ENCODE data around the gene BTBD19.
"Not testable (repeated sequence)": the region's sequence is repeated elsewhere in the genome, so short reads cannot be mapped to it uniquely, and the experiment has no call there.

The BTBD19 gene

GRCh38 chr1:44834328-44834727 is 26.0 kb downstream of the BTBD19 start:
- H3K27me3 ChIP-seq (ENCODE audit: control insufficient read depth, insufficient read depth, low read length): no peaks in the 10 kb centered on the region
- no peaks in the 10 kb centered on the region for H3K36me3 ChIP-seq (ENCODE audit: control insufficient read depth, insufficient read depth, low read length)
- no peaks in the 10 kb centered on the region for H3K9me3 ChIP-seq (ENCODE audit: control insufficient read depth, insufficient read depth, low read depth, low read length)
- H3K27ac ChIP-seq (ENCODE audit: low read depth, low read length): no peak overlapping the region
- H3K9ac ChIP-seq (ENCODE audit: low read length): no peak overlapping the region
- peaks cover 20% of the 10 kb centered on the region for H3K4me1 ChIP-seq (ENCODE audit: control insufficient read depth, insufficient read depth, low read length)
- H3K4me3 ChIP-seq (ENCODE audit: low read depth, low read length): no peak overlapping the region

DNA sequence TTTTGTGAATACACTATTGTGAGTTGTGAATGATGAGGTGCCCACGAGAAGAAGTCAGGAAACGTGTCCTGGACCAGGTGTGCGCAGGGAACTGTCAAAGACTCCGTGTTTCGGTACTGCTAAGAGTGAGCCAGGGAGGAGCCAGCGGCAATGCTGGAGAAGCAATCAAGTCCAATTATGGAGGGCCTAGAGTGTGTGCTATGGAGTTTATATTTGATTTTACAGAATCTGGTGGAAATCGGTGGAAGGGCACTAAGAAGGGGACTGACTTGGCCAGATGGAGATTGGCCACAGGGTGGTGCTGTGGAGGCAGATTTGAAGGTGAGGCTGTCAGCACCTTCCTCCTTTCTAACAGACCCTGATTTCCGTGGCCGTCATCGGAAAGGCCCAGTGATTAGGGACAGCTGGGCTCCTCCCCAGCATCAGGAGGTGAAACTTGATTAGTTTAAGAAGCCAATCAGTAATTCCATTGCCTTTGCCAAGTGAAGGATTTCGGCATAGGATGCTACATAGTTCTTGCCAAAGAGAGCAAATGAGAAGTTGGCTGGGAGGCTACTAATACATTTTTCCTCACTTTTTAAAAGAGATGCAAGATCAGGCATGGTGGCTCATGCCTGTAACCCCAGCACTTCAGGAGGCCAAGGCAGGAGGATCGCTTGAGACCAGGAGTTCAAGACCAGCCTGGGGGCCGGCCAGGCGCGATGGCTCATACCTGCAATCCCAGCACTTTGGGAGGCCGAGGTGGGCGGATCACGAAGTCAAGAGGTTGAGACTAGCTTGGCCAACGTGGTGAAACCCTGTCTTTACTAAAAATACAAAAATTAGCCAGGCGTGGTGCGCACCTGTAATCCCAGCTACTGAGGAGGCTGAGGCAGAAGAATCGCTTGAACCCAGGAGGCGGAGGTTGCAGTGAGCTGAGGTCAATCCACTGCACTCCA is 27.7 kb downstream of the BTBD19 start:
- Histone ChIP-seq H3K9ac (ENCODE audit: low read length) (no peak overlapping the region), H3K4me3 (ENCODE audit: low read depth, low read length) (no peak overlapping the region), H3K36me3 (ENCODE audit: control insufficient read depth, insufficient read depth, low read length) (no peaks in the 10 kb centered on the region), H3K27me3 (ENCODE audit: control insufficient read depth, insufficient read depth, low read length) (no peaks in the 10 kb centered on the region), H3K4me1 (ENCODE audit: control insufficient read depth, insufficient read depth, low read length) (peaks cover 15% of the 10 kb centered on the region), H3K27ac (ENCODE audit: low read depth, low read length) (no peak overlapping the region), H3K9me3 (ENCODE audit: control insufficient read depth, insufficient read depth, low read depth, low read length) (no peaks in the 10 kb centered on the region)

DNA sequence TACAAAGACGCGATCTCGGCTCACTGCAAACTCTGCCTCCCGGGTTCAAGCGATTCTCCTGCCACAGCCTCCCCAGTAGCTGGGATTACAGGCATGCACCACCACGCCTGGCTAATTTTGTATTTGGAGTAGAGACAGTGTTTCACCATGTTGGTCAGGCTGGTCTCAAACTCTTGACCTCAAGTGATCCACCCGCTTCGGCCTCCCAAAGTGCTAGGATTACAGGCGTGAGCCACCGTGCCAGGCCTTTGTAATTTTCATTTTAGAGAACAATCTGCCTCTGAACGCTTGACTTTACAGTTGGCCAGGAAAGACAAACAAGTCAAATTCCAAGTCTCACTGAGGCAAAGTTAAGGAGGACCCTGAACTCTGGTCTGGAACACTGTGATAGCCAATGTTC is 30.0 kb downstream of the BTBD19 start:
- peaks cover 12% of the 10 kb centered on the region for H3K27me3 ChIP-seq (ENCODE audit: control insufficient read depth, insufficient read depth, low read length)
- H3K4me1 ChIP-seq (ENCODE audit: control insufficient read depth, insufficient read depth, low read length); H3K27ac ChIP-seq (ENCODE audit: low read depth, low read length); H3K9me3 ChIP-seq (ENCODE audit: control insufficient read depth, insufficient read depth, low read depth, low read length); H3K4me3 ChIP-seq (ENCODE audit: low read depth, low read length); H3K9ac ChIP-seq (ENCODE audit: low read length); H3K36me3 ChIP-seq (ENCODE audit: control insufficient read depth, insufficient read depth, low read length): not testable (repeated sequence)

GRCh38 chr1:44839576-44839975 is 31.3 kb downstream of the BTBD19 start:
- Histone ChIP-seq H3K36me3 (ENCODE audit: control insufficient read depth, insufficient read depth, low read length) (no peaks in the 10 kb centered on the region), H3K9ac (ENCODE audit: low read length) (no peak overlapping the region), H3K27me3 (ENCODE audit: control insufficient read depth, insufficient read depth, low read length) (peaks cover 12% of the 10 kb centered on the region), H3K4me1 (ENCODE audit: control insufficient read depth, insufficient read depth, low read length) (no peaks in the 10 kb centered on the region; the same call in 1 of the 2 replicates), H3K9me3 (ENCODE audit: control insufficient read depth, insufficient read depth, low read depth, low read length) (no peaks in the 10 kb centered on the region), H3K27ac (ENCODE audit: low read depth, low read length) (no peak overlapping the region), H3K4me3 (ENCODE audit: low read depth, low read length) (no peak overlapping the region)

- Histone ChIP-seq H3K4me1 (ENCODE audit: control insufficient read depth, insufficient read depth, low read length) (no peaks in the 10 kb centered on the region; the same call in 1 of the 2 replicates), H3K9me3 (ENCODE audit: control insufficient read depth, insufficient read depth, low read depth, low read length) (no peaks in the 10 kb centered on the region), H3K9ac (ENCODE audit: low read length) (peak overlapping the region; percentile 43), H3K27ac (ENCODE audit: low read depth, low read length) (no peak overlapping the region), H3K36me3 (ENCODE audit: control insufficient read depth, insufficient read depth, low read length) (no peaks in the 10 kb centered on the region), H3K4me3 (ENCODE audit: low read depth, low read length) (peak overlapping the region; percentile 68), H3K27me3 (ENCODE audit: control insufficient read depth, insufficient read depth, low read length) (peaks cover 12% of the 10 kb centered on the region)
Observed at GRCh38 chr1:44842486-44842861, 34.2 kb downstream of the BTBD19 start.

DNA sequence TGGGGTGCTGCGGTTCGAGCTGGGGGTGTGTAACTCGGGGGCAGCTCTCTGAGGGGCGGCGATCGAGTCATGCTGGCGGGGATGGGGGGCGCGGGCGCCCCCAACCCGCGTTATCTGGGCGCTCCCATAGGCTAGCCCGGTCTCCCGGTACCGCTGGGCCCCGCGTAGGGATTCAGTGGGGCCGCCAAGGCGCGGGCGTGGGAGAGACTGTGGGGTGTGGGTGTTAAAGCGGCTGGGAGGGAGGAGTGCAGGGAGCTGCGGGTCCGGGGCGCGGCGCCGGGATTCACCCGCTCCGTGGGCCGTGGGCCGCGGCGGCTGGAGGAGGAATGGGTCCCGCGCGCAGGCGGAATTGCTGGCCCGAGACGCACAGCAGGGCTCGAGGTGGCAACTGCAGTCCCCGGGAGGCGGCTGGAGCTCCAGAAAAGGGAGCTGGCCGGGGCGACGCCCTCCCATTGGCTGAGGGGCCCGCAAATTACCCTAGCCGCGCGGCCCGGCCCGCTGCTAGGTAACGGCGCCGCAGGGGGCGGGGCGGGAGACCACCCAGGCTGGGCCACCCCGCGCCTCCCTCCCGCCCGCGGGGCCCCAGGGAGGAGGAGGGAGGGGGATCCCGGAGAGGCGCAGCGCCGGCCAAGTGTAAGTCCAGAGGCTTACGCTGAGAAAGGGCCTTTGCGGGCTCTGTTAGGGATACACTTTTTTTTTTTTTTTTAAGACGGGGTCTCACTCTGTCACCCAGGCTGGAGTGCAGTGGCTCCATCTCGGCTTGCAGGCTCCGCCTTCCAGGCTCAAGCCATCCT is 34.7 kb downstream of the BTBD19 start, which contains the start of gene PTCH2:
Gene PTCH2, minus strand, starts transcription at position 392 of the 794 bp plus-strand sequence. Its CDS starts 321 bp downstream, at position 71.
- H3K9me3 ChIP-seq (ENCODE audit: control insufficient read depth, insufficient read depth, low read depth, low read length): no peaks in the 10 kb centered on the region
- no peaks in the 10 kb centered on the region; the same call in 1 of the 2 replicates for H3K4me1 ChIP-seq (ENCODE audit: control insufficient read depth, insufficient read depth, low read length)
- H3K4me3 ChIP-seq (ENCODE audit: low read depth, low read length): peak within 1 kb of the TSS; percentile 68
- H3K36me3 ChIP-seq (ENCODE audit: control insufficient read depth, insufficient read depth, low read length): no peaks in the 10 kb centered on the region
- H3K9ac ChIP-seq (ENCODE audit: low read length): peak within 1 kb of the TSS; percentile 43
- peaks cover 12% of the 10 kb centered on the region for H3K27me3 ChIP-seq (ENCODE audit: control insufficient read depth, insufficient read depth, low read length)
- H3K27ac ChIP-seq (ENCODE audit: low read depth, low read length): no peak within 1 kb of the TSS

DNA sequence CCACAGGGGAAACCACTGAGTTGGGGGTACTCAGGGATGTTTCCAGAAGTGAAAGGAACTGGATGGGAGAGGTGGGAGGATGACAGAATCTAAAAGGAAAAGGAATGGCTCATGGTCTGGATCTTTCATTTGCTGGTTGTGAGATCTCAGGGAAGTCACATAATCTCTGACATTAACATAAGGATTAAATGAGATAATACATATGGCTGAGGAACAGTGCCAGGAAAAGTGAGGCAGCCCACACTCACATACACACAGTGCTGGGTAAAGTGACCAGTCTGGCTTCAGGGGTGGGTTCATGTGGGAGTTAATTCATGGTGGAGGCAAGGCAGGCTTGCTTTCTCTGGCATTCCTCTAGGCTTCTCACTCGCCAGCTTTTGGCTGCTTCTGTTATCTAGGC is 38.7 kb downstream of the BTBD19 start:
- H3K9me3 ChIP-seq (ENCODE audit: control insufficient read depth, insufficient read depth, low read depth, low read length): no peaks in the 10 kb centered on the region
- no peak overlapping the region for H3K9ac ChIP-seq (ENCODE audit: low read length)
- no peak overlapping the region for H3K27ac ChIP-seq (ENCODE audit: low read depth, low read length)
- peaks cover 5% of the 10 kb centered on the region for H3K27me3 ChIP-seq (ENCODE audit: control insufficient read depth, insufficient read depth, low read length)
- H3K4me1 ChIP-seq (ENCODE audit: control insufficient read depth, insufficient read depth, low read length): peaks cover 11% of the 10 kb centered on the region; the same call in 1 of the 2 replicates
- H3K36me3 ChIP-seq (ENCODE audit: control insufficient read depth, insufficient read depth, low read length): 0 out of 2 replicates have a peak, but pooled peaks cover 4% of the 10 kb centered on the region
- no peak overlapping the region for H3K4me3 ChIP-seq (ENCODE audit: low read depth, low read length)

GRCh38 chr1:44847845-44848244 is 39.5 kb downstream of the BTBD19 start:
- Histone ChIP-seq H3K27ac (ENCODE audit: low read depth, low read length) (no peak overlapping the region), H3K4me3 (ENCODE audit: low read depth, low read length) (no peak overlapping the region), H3K36me3 (ENCODE audit: control insufficient read depth, insufficient read depth, low read length) (0 out of 2 replicates have a peak, but pooled peaks cover 4% of the 10 kb centered on the region), H3K27me3 (ENCODE audit: control insufficient read depth, insufficient read depth, low read length) (no peaks in the 10 kb centered on the region), H3K9ac (ENCODE audit: low read length) (no peak overlapping the region), H3K9me3 (ENCODE audit: control insufficient read depth, insufficient read depth, low read depth, low read length) (no peaks in the 10 kb centered on the region), H3K4me1 (ENCODE audit: control insufficient read depth, insufficient read depth, low read length) (peaks cover 11% of the 10 kb centered on the region; the same call in 1 of the 2 replicates)

- Histone ChIP-seq H3K4me3 (ENCODE audit: low read depth, low read length) (no peak overlapping the region), H3K4me1 (ENCODE audit: control insufficient read depth, insufficient read depth, low read length) (peaks cover 11% of the 10 kb centered on the region; the same call in 1 of the 2 replicates), H3K9ac (ENCODE audit: low read length) (no peak overlapping the region), H3K9me3 (ENCODE audit: control insufficient read depth, insufficient read depth, low read depth, low read length) (no peaks in the 10 kb centered on the region), H3K27ac (ENCODE audit: low read depth, low read length) (no peak overlapping the region), H3K36me3 (ENCODE audit: control insufficient read depth, insufficient read depth, low read length) (0 out of 2 replicates have a peak, but pooled peaks cover 4% of the 10 kb centered on the region), H3K27me3 (ENCODE audit: control insufficient read depth, insufficient read depth, low read length) (no peaks in the 10 kb centered on the region)
Observed at GRCh38 chr1:44848456-44849181, 40.3 kb downstream of the BTBD19 start.

GRCh38 chr1:44849575-44850132 is 41.3 kb downstream of the BTBD19 start:
- H3K4me1 ChIP-seq (ENCODE audit: control insufficient read depth, insufficient read depth, low read length): peaks cover 11% of the 10 kb centered on the region; the same call in 1 of the 2 replicates
- H3K9ac ChIP-seq (ENCODE audit: low read length): no peak overlapping the region
- no peaks in the 10 kb centered on the region for H3K27me3 ChIP-seq (ENCODE audit: control insufficient read depth, insufficient read depth, low read length)
- H3K9me3 ChIP-seq (ENCODE audit: control insufficient read depth, insufficient read depth, low read depth, low read length): no peaks in the 10 kb centered on the region
- H3K4me3 ChIP-seq (ENCODE audit: low read depth, low read length): no peak overlapping the region
- no peak overlapping the region for H3K27ac ChIP-seq (ENCODE audit: low read depth, low read length)
- H3K36me3 ChIP-seq (ENCODE audit: control insufficient read depth, insufficient read depth, low read length): 0 out of 2 replicates have a peak, but pooled peaks cover 4% of the 10 kb centered on the region
